LoVo (cell line): ENCODE results near the gene KRT35.

ENCODE experiments used
- DNase-seq: peaks from one replicate; pipeline ENCODE4 v3.0.0-alpha.2; 2016; ENCODE audit warnings: low spot score

Gene KRT35

GRCh38 chr17:41511716-41512115, 30.8 kb upstream of the KRT35 start:
- DNase-seq = no peak

DNA sequence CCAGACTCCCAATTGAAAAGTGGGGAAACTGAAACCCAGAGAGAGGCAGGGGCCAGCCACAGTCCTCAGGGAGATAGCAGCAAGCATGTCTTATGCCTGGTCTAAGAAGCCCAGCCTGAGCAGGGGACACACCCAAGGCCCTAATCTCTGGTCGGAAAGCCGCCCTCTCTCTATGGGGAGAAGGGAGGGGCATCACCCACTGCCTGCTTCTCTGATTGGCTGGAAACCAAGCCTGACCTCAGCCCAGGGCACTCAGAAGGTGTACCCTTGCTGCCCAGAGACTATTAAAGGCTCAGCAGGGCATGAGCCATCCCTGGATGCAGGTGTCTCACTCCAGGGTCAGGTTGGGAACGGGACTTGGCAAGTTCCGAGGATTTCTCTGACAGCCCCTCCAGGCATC, 30.2 kb upstream of the KRT35 start:
- DNase-seq = peak; percentile 66

DNA sequence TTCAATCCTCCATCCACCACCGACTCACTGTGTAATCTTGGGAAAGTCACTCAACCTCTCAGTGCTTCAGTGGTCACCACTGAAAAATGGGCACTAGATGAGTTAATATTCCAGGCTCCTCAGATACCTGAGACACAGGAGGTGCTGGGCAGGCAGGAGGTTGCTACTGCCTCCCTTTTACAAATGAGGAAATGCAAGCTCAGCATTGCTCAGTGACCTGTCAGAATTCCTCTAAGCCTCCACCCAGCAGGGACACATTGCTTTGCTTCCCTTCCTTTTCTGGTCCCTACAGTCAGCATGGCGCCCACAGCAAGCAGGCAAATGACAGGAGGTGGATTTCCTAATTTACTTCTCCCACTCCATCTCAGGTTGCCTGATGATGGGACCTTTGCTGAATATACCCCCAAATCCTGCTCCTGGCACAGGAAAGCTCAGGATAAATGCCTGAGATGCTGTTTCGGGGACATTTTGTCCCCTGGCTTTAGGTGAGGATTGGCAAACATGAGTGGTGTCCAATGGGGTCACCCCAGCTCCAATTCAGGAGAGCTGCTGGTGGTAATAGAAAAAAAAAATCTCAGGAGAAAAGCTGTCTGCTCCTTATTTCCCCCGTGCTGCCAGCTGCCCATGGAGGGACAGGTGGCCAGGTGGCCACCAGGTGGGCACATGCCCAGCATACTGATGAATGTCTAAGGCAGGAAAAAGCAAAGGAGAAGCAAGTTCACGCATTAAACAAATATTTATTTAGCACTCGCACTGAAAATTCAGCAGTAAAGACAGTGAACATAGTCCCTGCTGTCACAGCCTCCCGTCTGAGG, 29.5 kb upstream of the KRT35 start:
- no peak for DNase-seq

- no peak for DNase-seq
Measured at GRCh38 chr17:41507315-41507880, 26.4 kb upstream of the KRT35 start.

DNA sequence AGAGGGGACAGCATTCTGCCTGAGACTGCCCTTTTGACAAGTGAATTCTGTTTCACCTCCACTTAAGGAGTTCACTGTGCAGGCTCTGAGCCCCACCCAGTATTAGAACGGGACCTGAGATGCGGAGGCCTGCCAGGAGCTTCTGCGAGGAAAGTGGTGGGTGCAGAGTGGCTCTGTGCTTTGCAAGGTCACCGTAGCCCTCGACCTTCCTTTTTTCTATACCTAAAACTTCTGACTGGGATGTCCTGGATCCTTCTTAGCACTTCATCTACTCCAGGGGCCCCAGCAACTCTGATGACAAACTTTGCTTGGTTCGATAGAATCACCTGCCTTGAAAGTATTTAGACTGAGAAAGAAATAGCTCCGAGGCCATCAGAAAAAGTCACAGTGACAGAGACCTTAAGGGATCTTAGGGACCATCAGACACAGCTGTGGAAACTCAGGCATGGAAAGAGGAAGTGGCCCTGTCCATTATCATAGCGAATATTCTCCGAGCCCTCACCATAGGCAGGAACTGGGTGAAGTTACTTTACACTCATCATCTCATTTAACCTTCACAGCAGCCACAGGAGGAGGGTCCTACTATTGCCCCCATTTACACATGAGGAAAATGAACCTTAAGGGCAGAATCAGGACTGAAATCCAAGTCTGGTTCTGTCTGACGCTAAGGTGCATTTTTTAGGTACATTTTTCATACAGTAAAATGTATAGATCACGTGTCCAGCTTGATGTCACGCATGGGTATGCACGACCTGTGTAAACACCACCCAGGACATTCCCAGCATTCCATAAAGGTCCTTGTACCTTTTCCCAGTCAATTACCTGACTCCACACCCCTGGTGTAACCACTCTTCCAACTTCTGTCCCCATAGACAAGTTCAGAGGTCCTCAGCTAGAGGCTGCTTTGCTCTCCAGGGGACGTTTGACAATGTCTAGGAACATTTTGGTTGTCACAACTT, 25.1 kb upstream of the KRT35 start:
- DNase-seq = no peak

DNA sequence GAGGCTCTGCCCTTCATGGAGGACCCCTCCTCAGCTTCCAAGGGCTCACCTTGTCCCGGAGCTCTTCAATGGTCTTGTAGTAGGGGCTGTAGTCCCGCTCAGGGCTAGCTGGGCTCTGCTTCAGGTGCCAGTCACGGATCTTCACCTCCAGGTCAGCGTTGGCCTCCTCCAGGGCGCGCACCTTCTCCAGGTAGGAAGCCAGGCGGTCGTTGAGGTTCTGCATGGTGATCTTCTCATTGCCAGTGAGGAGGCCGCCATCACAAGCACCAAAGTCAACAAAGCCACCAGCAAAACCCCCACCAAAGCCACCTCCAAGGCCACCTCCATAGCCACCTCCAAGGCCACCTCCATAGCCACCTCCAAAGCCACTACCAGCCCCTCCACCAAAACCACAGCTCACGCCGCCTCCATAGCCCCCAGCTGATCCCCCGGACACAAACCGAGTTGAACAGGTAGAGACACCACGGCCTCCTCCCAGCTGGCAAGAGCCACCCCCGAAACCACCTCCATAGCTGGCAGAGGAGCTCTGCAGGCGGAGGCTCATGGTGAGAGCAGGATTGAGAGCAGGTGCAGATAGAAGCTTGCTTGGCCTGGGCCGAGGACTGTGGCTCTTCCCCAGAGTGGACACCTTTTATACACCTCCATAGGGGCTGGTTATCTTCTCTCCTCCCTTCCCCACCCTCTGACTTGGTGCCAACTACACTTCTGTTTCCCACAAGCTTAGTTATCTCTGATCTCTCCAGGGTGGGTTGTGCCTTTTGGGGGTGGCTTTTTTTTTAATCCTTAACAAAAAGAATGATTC, 24.3 kb upstream of the KRT35 start, which contains the start of gene KRT13:
TSS of gene KRT13 (minus strand) at position 606 of the 802 bp plus-strand sequence. CDS start at position 544, 62 bp downstream.
- no peak for DNase-seq

DNA sequence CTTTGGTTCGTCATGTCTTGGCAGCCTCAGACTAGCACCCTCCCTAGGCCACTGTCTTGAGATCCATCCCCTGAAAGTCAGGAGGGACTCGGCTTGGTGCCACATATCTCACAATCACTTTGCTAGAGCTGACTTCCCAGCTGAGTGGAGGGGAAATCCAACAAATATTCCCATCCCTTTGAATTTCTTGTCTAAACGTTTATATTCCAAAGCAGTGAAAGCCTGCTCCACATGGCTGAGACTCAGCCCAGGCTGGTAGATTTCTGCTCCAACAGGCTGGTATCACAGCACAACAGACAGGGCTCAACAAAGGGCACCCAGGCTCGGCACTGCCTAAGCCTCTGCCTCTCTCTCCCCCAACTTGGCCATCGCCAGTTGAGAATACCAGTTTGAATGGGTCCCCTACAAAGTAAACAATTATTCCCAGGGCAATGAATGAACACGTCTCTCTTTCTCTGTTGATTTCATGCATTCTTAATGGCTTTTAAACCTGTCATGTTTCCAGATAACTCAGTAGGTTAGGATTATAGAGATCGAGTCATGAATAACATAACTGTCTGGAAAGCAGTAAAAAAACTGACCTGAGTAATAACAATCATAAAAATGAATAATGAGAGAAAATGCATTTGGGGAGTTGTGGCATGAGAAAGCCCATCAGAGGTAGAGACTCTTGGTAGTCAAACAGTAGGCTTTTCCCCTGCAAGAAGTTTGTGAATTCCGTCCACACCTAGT, 23.5 kb upstream of the KRT35 start:
- DNase-seq = no peak

- DNase-seq = no peak
Measured at GRCh38 chr17:41503202-41503601, 22.3 kb upstream of the KRT35 start.

GRCh38 chr17:41500131-41500911, 19.4 kb upstream of the KRT35 start:
- no peak for DNase-seq

GRCh38 chr17:41499714-41500113, 18.8 kb upstream of the KRT35 start:
- no peak for DNase-seq

DNA sequence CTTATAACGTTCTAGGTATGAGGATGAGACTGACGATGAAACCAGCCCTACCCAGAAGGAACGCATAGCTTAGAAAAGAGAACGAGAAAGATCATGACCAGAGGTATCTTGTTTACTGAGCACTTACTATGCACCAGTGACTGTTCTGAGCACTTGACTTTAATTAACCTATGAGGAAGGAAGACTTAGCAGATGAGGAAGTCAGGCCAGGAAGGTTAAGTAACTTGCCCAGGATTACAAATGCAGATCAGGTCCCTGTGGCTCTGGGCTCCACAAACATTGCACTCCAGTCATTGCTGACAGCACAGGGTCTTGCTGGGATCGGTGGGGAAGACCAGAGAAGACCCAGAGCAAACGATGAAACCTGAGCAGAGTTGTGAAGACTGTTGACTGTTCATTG, 17.3 kb upstream of the KRT35 start:
- no peak for DNase-seq

DNA sequence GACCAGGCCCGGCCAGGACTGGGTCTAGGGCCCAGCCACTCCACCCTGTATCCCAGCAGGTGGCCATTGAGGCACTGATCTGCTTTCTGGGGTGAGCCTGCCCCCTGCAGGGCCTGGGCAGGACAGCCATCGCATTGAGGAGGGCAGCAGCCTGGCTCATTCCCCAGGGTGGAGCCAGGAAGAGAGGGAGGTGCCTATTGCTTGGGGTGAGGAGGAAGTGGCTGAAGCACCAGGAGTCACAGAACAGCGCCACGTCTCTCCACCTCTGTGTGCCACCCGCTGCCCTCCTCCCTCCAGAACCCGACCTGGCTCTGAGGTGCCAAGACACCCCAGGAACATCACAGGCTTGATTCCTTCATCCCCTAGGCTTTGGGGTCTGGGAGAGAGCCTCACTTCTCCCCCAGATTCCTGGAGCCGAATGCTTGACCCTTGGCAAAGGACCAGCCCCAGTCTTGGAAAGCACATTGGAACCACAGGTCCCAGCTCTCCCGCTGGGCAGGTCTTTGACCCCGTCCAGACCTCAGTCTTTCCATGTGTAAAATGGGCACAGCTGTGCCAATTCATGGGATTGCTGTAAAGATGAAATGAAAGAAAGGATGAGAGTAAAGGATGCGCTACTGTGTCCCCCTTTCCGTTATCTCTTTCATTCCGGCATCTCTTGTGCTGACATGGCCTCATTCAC, 16.0 kb upstream of the KRT35 start:
- peak; percentile 88 for DNase-seq

DNA sequence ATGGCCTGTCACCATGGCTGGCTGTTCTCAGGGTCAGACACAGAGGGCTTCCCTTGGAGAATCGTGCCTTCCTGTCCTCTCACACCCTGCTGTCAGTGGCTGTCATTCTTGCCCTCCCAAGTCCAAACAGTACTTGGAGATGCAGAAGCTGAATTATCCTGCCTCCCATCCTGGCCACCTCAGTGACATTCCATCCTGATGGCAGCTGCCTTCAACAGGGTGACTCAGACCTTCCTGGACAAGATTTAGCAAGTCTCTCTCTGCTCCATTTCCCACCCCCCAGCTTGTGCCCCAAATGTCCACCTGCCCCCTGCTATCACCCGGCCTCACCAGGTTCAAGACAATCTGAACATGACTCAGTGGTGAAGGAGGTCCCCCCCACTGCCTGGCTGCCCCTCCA, 13.6 kb upstream of the KRT35 start:
- no peak for DNase-seq

DNA sequence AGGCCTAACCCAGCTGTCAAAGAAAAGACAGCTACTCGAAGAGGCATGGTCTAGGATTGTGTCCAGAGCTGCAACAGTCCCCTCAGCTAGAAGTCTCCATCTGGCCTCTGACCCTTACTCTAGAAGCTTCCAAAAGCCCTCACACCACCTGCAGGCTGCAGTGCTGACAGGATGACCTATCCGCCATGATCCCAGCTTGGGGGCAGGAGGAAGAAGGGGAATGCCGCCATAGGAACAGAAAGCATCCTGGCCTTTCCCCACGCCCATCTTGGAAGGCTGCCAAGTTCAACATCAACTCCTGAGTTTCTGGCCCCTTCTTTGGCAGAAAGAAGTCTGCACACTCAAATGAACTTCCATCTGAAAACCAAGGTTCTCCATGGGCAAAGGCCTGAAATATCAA, 11.8 kb upstream of the KRT35 start:
- no peak for DNase-seq

GRCh38 chr17:41492351-41492750, 11.4 kb upstream of the KRT35 start:
- DNase-seq = no peak

- no peak for DNase-seq
Measured at GRCh38 chr17:41491476-41491875, 10.5 kb upstream of the KRT35 start.

GRCh38 chr17:41490000-41490990, 9.3 kb upstream of the KRT35 start:
- no peak for DNase-seq

DNA sequence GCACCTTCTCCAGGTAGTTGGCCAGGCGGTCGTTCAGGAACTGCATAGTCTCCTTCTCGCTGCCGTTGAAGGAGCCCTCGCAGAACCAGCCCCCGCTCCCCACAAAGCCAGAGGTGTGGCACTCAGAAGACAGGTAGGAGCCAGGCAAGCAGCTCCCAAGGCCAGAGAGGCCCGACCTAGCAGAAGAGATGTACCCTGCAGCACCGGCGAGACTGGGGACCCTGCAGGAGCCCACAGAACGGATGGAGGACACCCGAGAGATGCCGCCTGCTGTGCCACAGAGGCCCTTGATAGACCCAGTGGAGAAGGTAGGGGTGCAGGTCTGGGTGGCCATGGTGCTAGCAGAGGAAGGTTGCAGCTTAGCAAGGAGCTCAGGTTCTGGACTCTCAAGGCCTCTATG, 8.6 kb upstream of the KRT35 start, which contains the start of gene KRT36:
TSS of gene KRT36 (minus strand) at position 380 of the 400 bp plus-strand sequence. CDS start at position 334, 46 bp downstream.
- DNase-seq = no peak
